Neural cell (in vitro differentiated cells): ENCODE data around the gene HIPK2. TPM values are rescaled to one million over a fixed set of nuclear protein-coding genes. Genes with fewer than 3 reads are reported as not detected.

Experiments used
- H2AFZ ChIP-seq: fragments of 200-600, 300-800 bp; sonication (generic), shearing (Covaris generic); 2 replicates; pipeline ENCODE4 v1.6.0; 2014; ENCODE audit warnings: low read depth, mild to moderate bottlenecking, antibody characterized with exemption, low read length, moderate library complexity
- H3F3A ChIP-seq: fragments of 200-600 bp; shearing (Covaris generic); 2 replicates; pipeline ENCODE4 v1.6.1; 2016; ENCODE audit warnings: mild to moderate bottlenecking, moderate library complexity, mixed read lengths, antibody characterized with exemption, low read length; ENCODE audit not compliant: insufficient read depth, poor library complexity, severe bottlenecking
- H3K27ac ChIP-seq: fragments of 200-600, 300-800 bp; sonication (generic), shearing (Covaris generic); 2 replicates; pipeline ENCODE4 v1.5.1; 2014; ENCODE audit warnings: mild to moderate bottlenecking, low read length, moderate library complexity
- H3K27me3 ChIP-seq: fragments of 300-800, 200-600 bp; sonication (generic), shearing (Covaris generic); 2 replicates; pipeline ENCODE4 v1.6.0; 2014; ENCODE audit warnings: mild to moderate bottlenecking, low read depth, low read length, moderate library complexity; ENCODE audit not compliant: insufficient read depth
- H3K36me3 ChIP-seq: fragments of 300-800, 200-600 bp; sonication (generic), shearing (Covaris generic); 2 replicates; pipeline ENCODE4 v1.5.1; 2014; ENCODE audit warnings: mild to moderate bottlenecking, antibody characterized with exemption, low read length, moderate library complexity; ENCODE audit not compliant: insufficient read depth
- H3K4me2 ChIP-seq: fragments of 300-800, 200-600 bp; sonication (generic), shearing (Covaris generic); 2 replicates; pipeline ENCODE4 v1.6.0; 2014; ENCODE audit warnings: mild to moderate bottlenecking, low read length
- H3K4me3 ChIP-seq: fragments of 300-800, 200-600 bp; sonication (generic), shearing (Covaris generic); 2 replicates; pipeline ENCODE4 v1.5.1; 2014; ENCODE audit warnings: mild to moderate bottlenecking, low read length, moderate library complexity
- H3K79me2 ChIP-seq: fragments of 200-600 bp; shearing (Covaris generic); replicated peaks from 2 replicates; pipeline ENCODE4 v1.6.0; 2014; ENCODE audit warnings: mild to moderate bottlenecking, low read length, moderate library complexity; ENCODE audit not compliant: insufficient read depth
- H3K9ac ChIP-seq: fragments of 300-800, 200-600 bp; sonication (generic), shearing (Covaris generic); 2 replicates; pipeline ENCODE4 v1.6.1; 2016; ENCODE audit warnings: mild to moderate bottlenecking, low read length, mixed read lengths
- H3K9me2 ChIP-seq: fragments of 200-600 bp; shearing (Covaris generic); 2 replicates; pipeline ENCODE4 v1.6.1; 2016; ENCODE audit warnings: mild to moderate bottlenecking, low read length, mixed read lengths; ENCODE audit not compliant: insufficient read depth
- H3K9me3 ChIP-seq: fragments of 200-600, 300-800 bp; sonication (generic), shearing (Covaris generic); 2 replicates; pipeline ENCODE4 v1.6.1; 2016; ENCODE audit warnings: mild to moderate bottlenecking, mixed run types, low read length, moderate library complexity, mixed read lengths
- H4K20me1 ChIP-seq: fragments of 200-600 bp; shearing (Covaris generic); 2 replicates; pipeline ENCODE4 v1.6.1; 2016; ENCODE audit warnings: mild to moderate bottlenecking, mixed run types; ENCODE audit not compliant: insufficient read depth
- EP300 ChIP-seq: fragments of 450-650 bp; conservative IDR thresholded peaks from 2 replicates; pipeline ENCODE4 v1.6.1; 2014; ENCODE audit warnings: antibody characterized with exemption, mild to moderate bottlenecking, moderate library complexity; ENCODE audit not compliant: poor library complexity, severe bottlenecking
- EZH2 ChIP-seq: fragments of 200-600, 300-800 bp; shearing (Covaris generic), sonication (generic); IDR thresholded peaks from 2 replicates; pipeline ENCODE4 v1.6.1; 2014; ENCODE audit warnings: antibody characterized with exemption, low read length, borderline replicate concordance, mild to moderate bottlenecking; ENCODE audit not compliant: insufficient read depth, poor library complexity, severe bottlenecking
- MXI1 ChIP-seq: fragments of 450-650 bp; conservative IDR thresholded peaks from 2 replicates; pipeline ENCODE4 v1.6.1; 2014; ENCODE audit warnings: antibody characterized with exemption, mild to moderate bottlenecking; ENCODE audit not compliant: poor library complexity, severe bottlenecking
- POLR2AphosphoS5 ChIP-seq: IDR thresholded peaks from 2 replicates; pipeline ENCODE4 v1.6.1; 2012
- RAD21 ChIP-seq: fragments of 450-650 bp; conservative IDR thresholded peaks from 2 replicates; pipeline ENCODE4 v1.6.1; 2014; ENCODE audit warnings: antibody characterized with exemption, mild to moderate bottlenecking, moderate library complexity
- SMC3 ChIP-seq: fragments of 450-650 bp; conservative IDR thresholded peaks from 2 replicates; pipeline ENCODE4 v1.6.1; 2014; ENCODE audit warnings: antibody characterized with exemption, mild to moderate bottlenecking, moderate library complexity; ENCODE audit not compliant: poor library complexity
- TAF1 ChIP-seq: IDR thresholded peaks from 2 replicates; pipeline ENCODE4 v1.6.1; 2012; ENCODE audit warnings: low read depth
- polyA plus RNA-seq: library from polyadenylated mRNA; depleted of rRNA; stranded (reverse); fragments of >200 nt; gene quantifications from 2 replicates; pipeline ENCODE4 v1.2.3, GENCODE V29; 2014
- TF ChIP-seq, protein P1 (sequence below): IDR thresholded peaks from 2 replicates; pipeline ENCODE4 v1.6.1; 2012; ENCODE audit warnings: borderline replicate concordance
- TF ChIP-seq, protein P2 (sequence below): fragments of 450-650 bp; IDR thresholded peaks from 2 replicates; pipeline ENCODE4 v1.5.1; 2014; ENCODE audit warnings: antibody characterized with exemption, mild to moderate bottlenecking, moderate library complexity; ENCODE audit not compliant: poor library complexity, severe bottlenecking

The HIPK2 gene
- polyA plus RNA-seq, 1 donor from 2014 or later, result 8.5 TPM

DNA sequence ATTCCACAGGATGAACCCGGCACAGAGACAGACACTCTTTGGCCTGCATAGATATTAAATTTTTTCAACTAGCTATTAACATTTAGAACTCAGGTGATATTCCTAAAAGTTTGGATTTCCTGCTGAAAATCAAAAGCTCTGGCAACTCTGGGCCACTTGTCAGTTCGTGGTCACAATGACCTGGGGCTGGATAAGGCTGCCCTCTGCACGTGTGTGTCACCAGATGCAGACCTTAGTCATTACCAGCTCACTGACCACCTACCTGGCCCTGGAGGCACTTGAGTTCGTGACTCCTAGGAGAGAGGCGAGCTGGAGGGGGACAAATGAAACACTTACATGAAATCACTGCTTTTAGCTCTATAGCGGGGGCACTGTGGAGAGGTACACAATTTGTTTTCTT is 126.5 kb downstream of the HIPK2 start:
- Histone ChIP-seq H3K27me3 (no peaks in the 10 kb centered on the region), H3K9me3 (no peaks in the 10 kb centered on the region), H3K4me2 (no peak overlapping the region), H3K36me3 (no peaks in the 10 kb centered on the region), H3K27ac (no peak overlapping the region), H3K79me2 (no peaks in the 10 kb centered on the region), H3F3A (no peaks in the 10 kb centered on the region), H3K4me3 (no peak overlapping the region), H3K9ac (no peak overlapping the region), H2AFZ (no peak overlapping the region), H4K20me1 (no peaks in the 10 kb centered on the region), H3K9me2 (no peaks in the 10 kb centered on the region)
- no peak for TF ChIP-seq MXI1
- no peak for TF ChIP-seq EZH2
- no peak for TF ChIP-seq RAD21
- no peak for TF ChIP-seq EP300
- TF ChIP-seq, protein P1, sequence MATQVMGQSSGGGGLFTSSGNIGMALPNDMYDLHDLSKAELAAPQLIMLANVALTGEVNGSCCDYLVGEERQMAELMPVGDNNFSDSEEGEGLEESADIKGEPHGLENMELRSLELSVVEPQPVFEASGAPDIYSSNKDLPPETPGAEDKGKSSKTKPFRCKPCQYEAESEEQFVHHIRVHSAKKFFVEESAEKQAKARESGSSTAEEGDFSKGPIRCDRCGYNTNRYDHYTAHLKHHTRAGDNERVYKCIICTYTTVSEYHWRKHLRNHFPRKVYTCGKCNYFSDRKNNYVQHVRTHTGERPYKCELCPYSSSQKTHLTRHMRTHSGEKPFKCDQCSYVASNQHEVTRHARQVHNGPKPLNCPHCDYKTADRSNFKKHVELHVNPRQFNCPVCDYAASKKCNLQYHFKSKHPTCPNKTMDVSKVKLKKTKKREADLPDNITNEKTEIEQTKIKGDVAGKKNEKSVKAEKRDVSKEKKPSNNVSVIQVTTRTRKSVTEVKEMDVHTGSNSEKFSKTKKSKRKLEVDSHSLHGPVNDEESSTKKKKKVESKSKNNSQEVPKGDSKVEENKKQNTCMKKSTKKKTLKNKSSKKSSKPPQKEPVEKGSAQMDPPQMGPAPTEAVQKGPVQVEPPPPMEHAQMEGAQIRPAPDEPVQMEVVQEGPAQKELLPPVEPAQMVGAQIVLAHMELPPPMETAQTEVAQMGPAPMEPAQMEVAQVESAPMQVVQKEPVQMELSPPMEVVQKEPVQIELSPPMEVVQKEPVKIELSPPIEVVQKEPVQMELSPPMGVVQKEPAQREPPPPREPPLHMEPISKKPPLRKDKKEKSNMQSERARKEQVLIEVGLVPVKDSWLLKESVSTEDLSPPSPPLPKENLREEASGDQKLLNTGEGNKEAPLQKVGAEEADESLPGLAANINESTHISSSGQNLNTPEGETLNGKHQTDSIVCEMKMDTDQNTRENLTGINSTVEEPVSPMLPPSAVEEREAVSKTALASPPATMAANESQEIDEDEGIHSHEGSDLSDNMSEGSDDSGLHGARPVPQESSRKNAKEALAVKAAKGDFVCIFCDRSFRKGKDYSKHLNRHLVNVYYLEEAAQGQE, result no peak
- no peak for TF ChIP-seq TAF1
- TF ChIP-seq, protein P2, sequence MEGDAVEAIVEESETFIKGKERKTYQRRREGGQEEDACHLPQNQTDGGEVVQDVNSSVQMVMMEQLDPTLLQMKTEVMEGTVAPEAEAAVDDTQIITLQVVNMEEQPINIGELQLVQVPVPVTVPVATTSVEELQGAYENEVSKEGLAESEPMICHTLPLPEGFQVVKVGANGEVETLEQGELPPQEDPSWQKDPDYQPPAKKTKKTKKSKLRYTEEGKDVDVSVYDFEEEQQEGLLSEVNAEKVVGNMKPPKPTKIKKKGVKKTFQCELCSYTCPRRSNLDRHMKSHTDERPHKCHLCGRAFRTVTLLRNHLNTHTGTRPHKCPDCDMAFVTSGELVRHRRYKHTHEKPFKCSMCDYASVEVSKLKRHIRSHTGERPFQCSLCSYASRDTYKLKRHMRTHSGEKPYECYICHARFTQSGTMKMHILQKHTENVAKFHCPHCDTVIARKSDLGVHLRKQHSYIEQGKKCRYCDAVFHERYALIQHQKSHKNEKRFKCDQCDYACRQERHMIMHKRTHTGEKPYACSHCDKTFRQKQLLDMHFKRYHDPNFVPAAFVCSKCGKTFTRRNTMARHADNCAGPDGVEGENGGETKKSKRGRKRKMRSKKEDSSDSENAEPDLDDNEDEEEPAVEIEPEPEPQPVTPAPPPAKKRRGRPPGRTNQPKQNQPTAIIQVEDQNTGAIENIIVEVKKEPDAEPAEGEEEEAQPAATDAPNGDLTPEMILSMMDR, result no peak
- TF ChIP-seq POLR2AphosphoS5, result no peak
- no peak for TF ChIP-seq SMC3

DNA sequence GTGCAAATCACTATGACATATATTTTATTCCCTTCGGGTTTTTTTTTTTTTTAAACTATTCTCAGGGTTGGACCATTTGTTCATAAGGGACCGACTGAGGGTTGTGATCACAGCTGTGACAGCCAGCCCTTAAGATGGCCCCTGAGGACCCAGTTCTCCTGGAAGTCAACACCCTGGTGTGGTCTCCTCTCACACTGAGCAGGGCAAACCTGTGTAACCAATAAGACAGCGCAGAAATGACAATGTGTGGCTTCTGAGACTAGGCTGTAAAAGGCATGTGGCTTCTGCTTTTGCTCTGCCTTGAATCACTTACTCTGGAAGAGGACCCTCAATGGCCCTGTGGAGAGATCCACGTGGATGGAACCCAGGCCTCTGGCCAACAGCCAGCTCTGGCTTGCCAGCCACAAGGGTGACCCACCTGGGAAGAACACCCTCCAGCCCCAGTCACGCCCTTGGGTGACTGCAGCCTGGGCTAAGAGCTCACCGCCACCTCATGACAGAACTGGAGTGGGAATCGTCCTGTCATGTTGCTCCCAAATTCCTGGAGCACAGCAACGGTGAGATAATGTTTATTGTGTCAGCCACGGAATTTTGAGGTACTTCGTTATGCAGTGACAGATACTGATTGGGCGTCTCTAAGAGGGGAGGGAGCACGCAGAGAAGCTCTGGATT is 127.2 kb downstream of the HIPK2 start:
- Histone ChIP-seq H4K20me1 (no peaks in the 10 kb centered on the region), H3F3A (no peaks in the 10 kb centered on the region), H3K9ac (no peak overlapping the region), H2AFZ (no peak overlapping the region), H3K4me3 (no peak overlapping the region), H3K9me3 (no peaks in the 10 kb centered on the region), H3K9me2 (no peaks in the 10 kb centered on the region), H3K79me2 (no peaks in the 10 kb centered on the region), H3K27me3 (no peaks in the 10 kb centered on the region), H3K27ac (no peak overlapping the region), H3K36me3 (no peaks in the 10 kb centered on the region), H3K4me2 (no peak overlapping the region)
- TF ChIP-seq POLR2AphosphoS5, result no peak
- no peak for TF ChIP-seq SMC3
- TF ChIP-seq RAD21, result no peak
